ENCODE results near the gene CD8B. TPM values are rescaled to one million over a fixed set of nuclear protein-coding genes. Genes with fewer than 3 reads are reported as not detected.

CD8B gene
- total RNA-seq, 1 donor from 2014 or later, result not detected

GRCh38 chr2:86776532-86776931, 85.2 kb downstream of the CD8B start:
- DNase-seq (ENCODE audit: low spot score), result no peak
- Mint-ChIP-seq H3K27ac (ENCODE audit: unreplicated experiment) (no peak overlapping the region), H3K9me3 (ENCODE audit: low read depth) (no peaks in the 10 kb centered on the region), H3K27me3 (ENCODE audit: low read depth) (no peaks in the 10 kb centered on the region), H3K4me3 (ENCODE audit: unreplicated experiment) (no peak overlapping the region), H3K36me3 (ENCODE audit: low read depth) (peaks cover 14% of the 10 kb centered on the region), H3K4me1 (ENCODE audit: low read depth) (no peaks in the 10 kb centered on the region)
- TF ChIP-seq CTCF (IDR thresholded peaks at IDR 0.05), result no peak

DNA sequence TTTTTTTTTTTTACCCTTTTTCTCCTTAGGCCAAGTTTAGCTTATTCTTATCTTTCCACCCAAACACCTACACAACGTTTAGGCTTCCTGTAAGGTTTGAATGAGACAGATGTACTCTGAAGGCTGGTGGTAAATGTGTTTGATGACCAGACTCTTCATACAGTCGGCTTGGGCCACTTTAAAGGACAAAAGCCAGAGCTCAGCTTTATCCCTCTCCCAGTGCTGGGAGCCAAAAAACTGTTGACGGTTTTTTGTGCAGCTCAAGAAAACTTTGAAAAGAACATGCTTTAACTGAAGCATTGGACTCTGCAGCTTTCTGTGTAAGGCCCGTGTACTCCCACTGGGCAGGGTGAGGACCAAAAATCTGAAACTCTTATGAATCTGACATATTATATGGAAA, 86.3 kb downstream of the CD8B start:
- Mint-ChIP-seq H3K27me3 (ENCODE audit: low read depth) (no peaks in the 10 kb centered on the region), H3K27ac (ENCODE audit: unreplicated experiment) (no peak overlapping the region), H3K36me3 (ENCODE audit: low read depth) (peaks cover 24% of the 10 kb centered on the region), H3K4me1 (ENCODE audit: low read depth) (no peaks in the 10 kb centered on the region), H3K9me3 (ENCODE audit: low read depth) (no peaks in the 10 kb centered on the region), H3K4me3 (ENCODE audit: unreplicated experiment) (no peak overlapping the region)
- DNase-seq (ENCODE audit: low spot score), result no peak
- no peak for TF ChIP-seq CTCF (IDR thresholded peaks at IDR 0.05)

DNA sequence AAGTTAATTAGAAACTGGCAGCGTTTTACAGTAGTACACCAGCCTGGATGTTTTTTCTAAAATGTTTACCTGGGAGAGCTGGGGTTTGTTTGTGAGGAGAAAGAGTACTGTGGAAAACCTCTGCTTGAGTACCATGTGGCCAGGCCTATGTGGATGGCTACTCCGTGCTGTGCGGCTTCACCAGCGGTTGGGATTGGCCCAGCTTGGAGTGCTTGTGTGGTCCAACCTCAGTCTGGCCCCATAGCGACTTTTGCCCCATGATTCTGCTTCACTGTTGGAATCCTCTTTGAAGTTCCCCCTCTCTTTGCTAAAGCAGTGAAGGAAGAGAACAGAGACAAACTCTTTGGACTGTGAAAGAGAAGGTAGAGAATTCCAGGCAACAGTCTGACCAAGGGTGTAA, 86.8 kb downstream of the CD8B start:
- H3K4me1 Mint-ChIP-seq (ENCODE audit: low read depth), result no peaks in the 10 kb centered on the region
- no peak for DNase-seq (ENCODE audit: low spot score)
- H3K4me3 Mint-ChIP-seq (ENCODE audit: unreplicated experiment), result no peak overlapping the region
- H3K9me3 Mint-ChIP-seq (ENCODE audit: low read depth), result no peaks in the 10 kb centered on the region
- no peak for TF ChIP-seq CTCF (IDR thresholded peaks at IDR 0.05)
- H3K36me3 Mint-ChIP-seq (ENCODE audit: low read depth), result peaks cover 24% of the 10 kb centered on the region
- no peaks in the 10 kb centered on the region for H3K27me3 Mint-ChIP-seq (ENCODE audit: low read depth)
- H3K27ac Mint-ChIP-seq (ENCODE audit: unreplicated experiment), result no peak overlapping the region

DNA sequence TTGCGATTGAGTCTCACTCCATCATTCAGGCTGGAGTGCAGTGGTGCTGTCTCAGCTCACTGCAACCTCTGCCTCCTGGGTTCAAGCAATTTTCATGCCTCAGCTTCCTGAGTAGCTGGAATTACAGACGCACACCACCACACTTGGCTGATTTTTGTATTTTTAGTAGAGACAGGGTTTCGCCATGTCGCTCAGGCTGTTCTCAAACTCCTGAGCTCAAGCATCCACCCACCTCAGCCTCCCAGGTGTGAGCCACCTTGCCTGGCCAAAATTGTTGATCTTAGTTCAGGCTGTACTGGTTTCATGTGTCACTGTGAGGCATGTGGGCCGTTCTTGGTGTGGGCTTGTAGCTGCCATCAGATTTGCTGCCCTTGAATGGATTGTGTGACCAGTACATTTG, 89.1 kb downstream of the CD8B start:
- peaks cover 24% of the 10 kb centered on the region for H3K36me3 Mint-ChIP-seq (ENCODE audit: low read depth)
- H3K4me1 Mint-ChIP-seq (ENCODE audit: low read depth), result no peaks in the 10 kb centered on the region
- H3K4me3 Mint-ChIP-seq (ENCODE audit: unreplicated experiment), result no peak overlapping the region
- no peak overlapping the region for H3K27ac Mint-ChIP-seq (ENCODE audit: unreplicated experiment)
- no peak for DNase-seq (ENCODE audit: low spot score)
- no peak for TF ChIP-seq CTCF (IDR thresholded peaks at IDR 0.05)
- H3K9me3 Mint-ChIP-seq (ENCODE audit: low read depth), result no peaks in the 10 kb centered on the region
- no peaks in the 10 kb centered on the region for H3K27me3 Mint-ChIP-seq (ENCODE audit: low read depth)

DNA sequence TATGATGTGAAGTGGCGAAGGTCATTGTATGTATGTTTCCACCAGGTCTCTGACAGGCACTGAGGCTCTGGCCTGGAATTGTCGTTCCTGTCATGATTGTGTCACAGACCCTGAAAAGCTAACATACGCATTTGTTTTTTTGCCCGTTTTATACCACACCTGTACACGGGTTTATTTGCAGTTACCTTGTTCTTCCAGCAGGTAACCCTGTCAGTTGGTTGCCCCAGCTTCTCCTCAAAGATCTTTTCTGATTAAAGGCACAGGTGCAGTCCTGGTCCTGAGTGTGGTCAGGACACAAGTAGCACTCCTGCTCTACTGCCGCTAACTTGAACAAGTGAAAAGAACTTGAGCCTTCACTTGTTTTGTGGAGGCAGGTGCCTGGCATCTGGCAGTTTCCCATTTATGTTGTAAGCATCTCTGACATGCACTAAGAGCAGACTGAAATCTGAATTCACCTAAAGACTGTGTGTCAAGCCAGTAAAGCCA, 90.8 kb downstream of the CD8B start:
- Mint-ChIP-seq H3K4me3 (ENCODE audit: unreplicated experiment) (no peak overlapping the region), H3K9me3 (ENCODE audit: low read depth) (no peaks in the 10 kb centered on the region), H3K4me1 (ENCODE audit: low read depth) (no peaks in the 10 kb centered on the region), H3K27ac (ENCODE audit: unreplicated experiment) (no peak overlapping the region), H3K36me3 (ENCODE audit: low read depth) (peaks cover 25% of the 10 kb centered on the region), H3K27me3 (ENCODE audit: low read depth) (no peaks in the 10 kb centered on the region)
- no peak for DNase-seq (ENCODE audit: low spot score)
- TF ChIP-seq CTCF (IDR thresholded peaks at IDR 0.05), result no peak
